Naive thymus-derived CD8-positive, alpha-beta T cell (primary cell): ENCODE data around the gene SMAD3. TPM values are rescaled to one million over a fixed set of nuclear protein-coding genes. Genes with fewer than 3 reads are reported as not detected.
A peak's percentile ranks its signal among the peaks of the same experiment; 100 is the strongest.
"Not testable (repeated sequence)": the region's sequence is repeated elsewhere in the genome, so short reads cannot be mapped to it uniquely, and the experiment has no call there.

Experiments
- ATAC-seq, 2 donors: fragments of 150-1000 bp; cut with Tn5 transposase in 1 of 2; sonication (Bioruptor Pico), chemical (Tn5 transposase) in 1 of 2; 1 replicate in 1 of 2; 2 replicates in 1 of 2; pipeline ENCODE4 v1.10.0; 2021; ENCODE audit warnings: mild to moderate bottlenecking in 2 of 2, moderate library complexity in 2 of 2
- POLR2A ChIA-PET: fragments of 350-600 bp; sonication (Branson Sonifier 250); formaldehyde crosslinking; loops from one replicate; lab custom pipeline; 2021; ENCODE audit warnings: antibody characterized with exemption; lab: Charles Lee
- DNase-seq, 10 donors: peaks; one replicate each; pipeline versions ENCODE4 v3.0.0 to v3.0.0-alpha.2; 2020 to 2022
- H3K27ac Mint-ChIP-seq, 10 donors: one replicate each; pipeline ENCODE4 v1.8.0; 2020 to 2022; ENCODE audit warnings: mild to moderate bottlenecking in 10 of 10, mixed read lengths in 10 of 10, moderate library complexity in 4 of 10, inconsistent platforms in 1 of 10
- H3K27me3 Mint-ChIP-seq, 5 donors: one replicate each; pipeline ENCODE4 v1.8.0; 2021 to 2022; ENCODE audit warnings: mixed read lengths in 5 of 5
- H3K36me3 Mint-ChIP-seq, 3 donors: one replicate each; pipeline ENCODE4 v1.8.0; 2020 to 2022; ENCODE audit warnings: mixed read lengths in 3 of 3, mild to moderate bottlenecking in 2 of 3, inconsistent platforms in 1 of 3
- H3K4me1 Mint-ChIP-seq, 4 donors: one replicate each; pipeline ENCODE4 v1.8.0; 2021 to 2022; ENCODE audit warnings: mixed read lengths in 4 of 4
- H3K4me3 Mint-ChIP-seq, 10 donors: one replicate each; pipeline ENCODE4 v1.8.0; 2020 to 2022; ENCODE audit warnings: mild to moderate bottlenecking in 10 of 10, mixed read lengths in 10 of 10, moderate library complexity in 6 of 10, inconsistent platforms in 1 of 10
- H3K9me3 Mint-ChIP-seq, 9 donors: one replicate each; pipeline ENCODE4 v1.8.0; 2020 to 2022; ENCODE audit warnings: mixed read lengths in 9 of 9, mild to moderate bottlenecking in 3 of 9, inconsistent platforms in 1 of 9, moderate library complexity in 1 of 9
- polyA plus RNA-seq, 3 donors: library from polyadenylated mRNA; unstranded; fragments of 300-500 nt; fragmentation: Illumina TruSeq; gene quantifications; one replicate each; pipeline ENCODE4 v1.2.3, GENCODE V29; 2021
- total RNA-seq, 8 experiments: library from RNA in 2 of 8; stranded (reverse) in 2 of 8; gene quantifications; one replicate each; pipeline ENCODE4 v1.2.3 and lab custom pipeline; 2021 to 2026

Gene SMAD3
- total and polyA plus RNA-seq, 5 experiments from 2014 or later: 0.57 to 55.4 (median 4.2) TPM

- H3K4me1 Mint-ChIP-seq: peaks cover 3 to 20% (median 6%) of the 10 kb centered on the region in 4 donors
- H3K9me3 Mint-ChIP-seq: no peaks in the 10 kb centered on the region
- DNase-seq (no peak), ATAC-seq (no peak)
- H3K4me3 Mint-ChIP-seq: no peak overlapping the region
- POLR2A ChIA-PET: interaction anchor here (0.7 to 1.4 kb wide), 2 partner anchors 23 to 41 kb away, joined by 3 to 4 read pairs; no protein-coding TSS in a partner anchor
- no peaks in the 10 kb centered on the region for H3K36me3 Mint-ChIP-seq
- peaks cover 0 to 8% (median 1%) of the 10 kb centered on the region in 5 donors for H3K27me3 Mint-ChIP-seq
- peak overlapping the region in 1 of 10 donors; percentile 60 for H3K27ac Mint-ChIP-seq
Observed at GRCh38 chr15:67025719-67026609, 39.4 kb upstream of the SMAD3 start.

- Mint-ChIP-seq H3K9me3 (no peaks in the 10 kb centered on the region), H3K4me3 (no peak overlapping the region), H3K27me3 (peaks cover 0 to 8% (median 1%) of the 10 kb centered on the region in 5 donors), H3K27ac (no peak overlapping the region), H3K36me3 (no peaks in the 10 kb centered on the region), H3K4me1 (peaks cover 3 to 20% (median 6%) of the 10 kb centered on the region in 4 donors)
- ATAC-seq: no peak
- DNase-seq: no peak
- POLR2A ChIA-PET: interaction anchor here (0.5 to 1.4 kb wide), 2 partner anchors 40 to 97 kb away, joined by 3 to 4 read pairs; no protein-coding TSS in a partner anchor
Observed at GRCh38 chr15:67026610-67026967, 38.8 kb upstream of the SMAD3 start.

GRCh38 chr15:67028440-67028839 lies 37.0 kb upstream of the SMAD3 start:
- POLR2A ChIA-PET, ATAC-seq, H3K27ac Mint-ChIP-seq, H3K9me3 Mint-ChIP-seq, DNase-seq, H3K27me3 Mint-ChIP-seq, H3K36me3 Mint-ChIP-seq, H3K4me3 Mint-ChIP-seq: not testable (repeated sequence)
- peaks cover 3 to 20% (median 6%) of the 10 kb centered on the region in 4 donors for H3K4me1 Mint-ChIP-seq

GRCh38 chr15:67030036-67030762 lies 35.2 kb upstream of the SMAD3 start:
- peak overlapping the region in 2 of 10 donors; percentile 13 to 32 for H3K27ac Mint-ChIP-seq
- DNase-seq (no peak), ATAC-seq (no peak)
- POLR2A ChIA-PET: no interaction called here
- peaks cover 6 to 22% (median 7%) of the 10 kb centered on the region in 4 donors for H3K4me1 Mint-ChIP-seq
- H3K9me3 Mint-ChIP-seq: no peaks in the 10 kb centered on the region
- peaks cover 0 to 8% (median 1%) of the 10 kb centered on the region in 5 donors for H3K27me3 Mint-ChIP-seq
- no peaks in the 10 kb centered on the region for H3K36me3 Mint-ChIP-seq
- no peak overlapping the region for H3K4me3 Mint-ChIP-seq

GRCh38 chr15:67031331-67031730 lies 34.1 kb upstream of the SMAD3 start:
- Mint-ChIP-seq H3K36me3 (no peaks in the 10 kb centered on the region), H3K4me3 (no peak overlapping the region), H3K27ac (no peak overlapping the region), H3K9me3 (no peaks in the 10 kb centered on the region), H3K27me3 (peaks cover 0 to 8% (median 1%) of the 10 kb centered on the region in 5 donors), H3K4me1 (peaks cover 0 to 17% (median 6%) of the 10 kb centered on the region in 4 donors)
- no peak for DNase-seq
- POLR2A ChIA-PET: no interaction called here
- ATAC-seq: no peak

- Mint-ChIP-seq H3K9me3 (no peaks in the 10 kb centered on the region), H3K27me3 (peaks cover 0 to 8% (median 1%) of the 10 kb centered on the region in 5 donors), H3K4me1 (peaks cover 0 to 25% (median 7%) of the 10 kb centered on the region in 4 donors), H3K36me3 (no peaks in the 10 kb centered on the region), H3K4me3 (no peak overlapping the region), H3K27ac (no peak overlapping the region)
- no peak for DNase-seq
- no peak for ATAC-seq
- POLR2A ChIA-PET: no interaction called here
Observed at GRCh38 chr15:67032608-67033007, 32.8 kb upstream of the SMAD3 start.

GRCh38 chr15:67033012-67033411 lies 32.4 kb upstream of the SMAD3 start:
- ATAC-seq: peak; percentile 52 to 86
- peak in 3 of 10 donors; percentile 11 to 27 (median 14) for DNase-seq
- H3K4me1 Mint-ChIP-seq: peaks cover 0 to 29% (median 8%) of the 10 kb centered on the region in 4 donors
- no peaks in the 10 kb centered on the region for H3K9me3 Mint-ChIP-seq
- POLR2A ChIA-PET: no interaction called here
- H3K36me3 Mint-ChIP-seq: no peaks in the 10 kb centered on the region
- H3K27ac Mint-ChIP-seq: peak overlapping the region in 3 of 10 donors; percentile 37 to 68 (median 45)
- H3K27me3 Mint-ChIP-seq: peaks cover 0 to 8% (median 0%) of the 10 kb centered on the region in 5 donors
- H3K4me3 Mint-ChIP-seq: peak overlapping the region in 1 of 10 donors; percentile 79

- Mint-ChIP-seq H3K27ac (peak overlapping the region in 1 of 10 donors; percentile 45), H3K27me3 (peaks cover 0 to 8% (median 0%) of the 10 kb centered on the region in 5 donors), H3K4me1 (peaks cover 4 to 35% (median 13%) of the 10 kb centered on the region in 4 donors), H3K36me3 (no peaks in the 10 kb centered on the region), H3K4me3 (peak overlapping the region in 9 of 10 donors; percentile 22 to 79 (median 57)), H3K9me3 (no peaks in the 10 kb centered on the region)
- DNase-seq: no peak
- POLR2A ChIA-PET: no interaction called here
- ATAC-seq: peak; percentile 55 to 65
Observed at GRCh38 chr15:67033571-67034044, 31.8 kb upstream of the SMAD3 start.

GRCh38 chr15:67035886-67036285 lies 29.5 kb upstream of the SMAD3 start:
- H3K36me3 Mint-ChIP-seq: no peaks in the 10 kb centered on the region
- H3K4me3 Mint-ChIP-seq: no peak overlapping the region
- H3K4me1 Mint-ChIP-seq: peaks cover 15 to 46% (median 23%) of the 10 kb centered on the region in 4 donors
- H3K27me3 Mint-ChIP-seq: no peaks in the 10 kb centered on the region
- POLR2A ChIA-PET: no interaction called here
- no peak for DNase-seq
- H3K9me3 Mint-ChIP-seq: no peaks in the 10 kb centered on the region
- H3K27ac Mint-ChIP-seq: no peak overlapping the region
- ATAC-seq: no peak

- peaks cover 15 to 51% (median 23%) of the 10 kb centered on the region in 4 donors for H3K4me1 Mint-ChIP-seq
- DNase-seq: no peak
- H3K27ac Mint-ChIP-seq: peak overlapping the region in 1 of 10 donors; percentile 15
- no peaks in the 10 kb centered on the region for H3K9me3 Mint-ChIP-seq
- POLR2A ChIA-PET: interaction anchor here (0.6 to 0.7 kb wide), 2 partner anchors 121 to 530 kb away, joined by 4 to 5 read pairs; no protein-coding TSS in a partner anchor
- H3K36me3 Mint-ChIP-seq: no peaks in the 10 kb centered on the region
- no peak overlapping the region for H3K4me3 Mint-ChIP-seq
- no peak for ATAC-seq
- no peaks in the 10 kb centered on the region for H3K27me3 Mint-ChIP-seq
Observed at GRCh38 chr15:67036775-67037555, 28.4 kb upstream of the SMAD3 start.

GRCh38 chr15:67037694-67038093 lies 27.7 kb upstream of the SMAD3 start:
- no peak overlapping the region for H3K4me3 Mint-ChIP-seq
- H3K4me1 Mint-ChIP-seq: peaks cover 21 to 58% (median 29%) of the 10 kb centered on the region in 4 donors
- H3K27ac Mint-ChIP-seq: peak overlapping the region in 3 of 10 donors; percentile 15 to 61 (median 41)
- no peaks in the 10 kb centered on the region for H3K27me3 Mint-ChIP-seq
- POLR2A ChIA-PET: interaction anchor here (0.6 kb wide), 1 partner anchor 529 kb away, joined by 4 read pairs; no protein-coding TSS in a partner anchor
- DNase-seq: no peak
- ATAC-seq: no peak
- no peaks in the 10 kb centered on the region for H3K36me3 Mint-ChIP-seq
- no peaks in the 10 kb centered on the region for H3K9me3 Mint-ChIP-seq

- H3K4me1 Mint-ChIP-seq: peaks cover 24 to 66% (median 35%) of the 10 kb centered on the region in 4 donors
- no peaks in the 10 kb centered on the region for H3K9me3 Mint-ChIP-seq
- H3K27me3 Mint-ChIP-seq: no peaks in the 10 kb centered on the region
- H3K4me3 Mint-ChIP-seq: peak overlapping the region in 5 of 10 donors; percentile 9 to 66 (median 50)
- ATAC-seq (no peak), DNase-seq (no peak)
- H3K36me3 Mint-ChIP-seq: no peaks in the 10 kb centered on the region
- peak overlapping the region in 4 of 10 donors; percentile 16 to 77 (median 55) for H3K27ac Mint-ChIP-seq
- POLR2A ChIA-PET: no interaction called here
Observed at GRCh38 chr15:67038736-67039135, 26.7 kb upstream of the SMAD3 start.
